ENCODE measurements around the gene CRY1.

- no peak for TF ChIP-seq CTCF (IDR thresholded peaks at IDR 0.05; ENCODE audit: insufficient read depth, low read length, poor library complexity, severe bottlenecking)
- TF ChIP-seq EZH2phosphoT487 (conservative IDR thresholded peaks at IDR 0.05; ENCODE audit: low read length) = no peak
Measured at GRCh38 chr12:107086314-107086713, 7.0 kb downstream of the CRY1 start.

All from SU-DHL-6 (cell line).